DLD1 (cell line): ENCODE data around the gene IKBKE.

Experiments used
- in situ Hi-C: cut with HindIII; loops from 2 replicates; pipeline ENCODE4 v1.10.0; 2017; ENCODE audit warnings: low sequenced_read_pairs

The IKBKE gene

DNA sequence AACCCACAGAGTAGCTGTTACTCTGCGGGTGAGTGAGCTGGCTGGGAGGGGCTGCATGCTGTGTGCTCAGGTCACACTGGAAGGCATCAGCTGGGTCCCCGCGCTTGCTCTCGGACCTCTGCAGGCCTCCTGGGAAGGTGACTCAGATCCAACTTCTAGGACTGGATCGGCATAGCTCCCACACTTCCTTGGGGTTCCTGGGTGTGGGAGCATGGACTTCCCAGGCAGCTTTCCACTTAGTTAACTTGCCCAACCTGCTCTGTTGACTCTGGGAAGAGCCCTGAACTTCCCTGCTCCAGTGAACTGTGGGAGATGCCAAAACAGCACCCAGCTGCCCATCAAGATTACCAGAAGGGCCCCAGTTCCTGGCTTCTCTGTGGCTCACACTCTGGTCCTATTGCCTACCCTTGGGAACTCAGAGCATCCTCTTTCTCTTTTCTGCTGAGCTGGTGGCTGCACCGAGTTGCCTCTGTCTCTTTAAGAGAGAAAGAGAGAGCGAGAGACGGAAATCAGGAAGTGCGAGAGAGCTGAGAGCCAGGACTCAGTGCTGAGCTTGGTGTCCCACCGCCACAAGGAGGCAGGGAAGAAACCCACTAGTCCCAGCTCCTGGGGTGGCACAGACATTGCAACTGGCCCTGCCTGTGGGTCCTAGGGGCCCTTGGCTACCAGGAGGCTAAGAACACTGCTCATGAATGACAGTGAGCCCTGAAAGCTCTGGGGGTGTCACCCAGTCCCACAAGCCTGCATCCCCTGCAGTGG is at the start of gene IKBKE:
Gene IKBKE (plus strand): TSS at position 544 of the 759 bp plus-strand sequence. CDS start 2,752 bp downstream, outside the sequence.
- in situ Hi-C loops: no loop called here

DNA sequence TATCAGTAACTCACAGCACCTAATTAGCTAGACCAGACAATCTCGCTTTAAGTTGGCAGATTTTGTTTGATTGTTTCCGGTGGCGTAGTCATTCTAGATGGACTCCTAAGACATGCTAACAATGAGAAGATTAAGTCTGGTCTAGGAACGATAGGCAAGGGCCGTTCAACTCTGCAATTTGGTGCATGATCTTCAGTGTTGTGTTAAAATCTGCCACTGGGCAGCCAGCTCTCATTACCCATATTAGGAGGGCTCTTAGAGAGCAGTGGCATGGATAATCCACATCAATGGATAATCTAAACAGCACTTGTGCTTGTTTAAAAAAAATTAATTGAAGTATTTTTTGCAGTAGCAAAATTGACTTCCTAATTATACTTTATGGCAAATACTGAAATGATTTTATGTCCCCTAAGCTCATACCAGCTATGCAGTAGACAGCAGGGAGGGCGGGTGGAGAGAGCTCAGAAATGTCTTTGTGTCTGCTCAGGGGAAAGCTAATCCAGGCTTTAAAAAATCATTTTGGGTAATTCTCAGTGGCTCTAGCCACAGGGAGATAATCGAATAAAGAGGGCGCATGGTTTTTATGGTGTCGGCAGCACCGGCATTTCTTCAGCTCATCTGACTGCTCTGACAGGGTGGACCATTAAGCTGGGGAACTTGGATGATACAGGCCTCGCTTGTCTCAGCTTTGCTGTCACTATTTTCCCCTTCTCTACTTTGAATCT is 48.5 kb upstream of the IKBKE start:
- in situ Hi-C loops: no loop called here

DNA sequence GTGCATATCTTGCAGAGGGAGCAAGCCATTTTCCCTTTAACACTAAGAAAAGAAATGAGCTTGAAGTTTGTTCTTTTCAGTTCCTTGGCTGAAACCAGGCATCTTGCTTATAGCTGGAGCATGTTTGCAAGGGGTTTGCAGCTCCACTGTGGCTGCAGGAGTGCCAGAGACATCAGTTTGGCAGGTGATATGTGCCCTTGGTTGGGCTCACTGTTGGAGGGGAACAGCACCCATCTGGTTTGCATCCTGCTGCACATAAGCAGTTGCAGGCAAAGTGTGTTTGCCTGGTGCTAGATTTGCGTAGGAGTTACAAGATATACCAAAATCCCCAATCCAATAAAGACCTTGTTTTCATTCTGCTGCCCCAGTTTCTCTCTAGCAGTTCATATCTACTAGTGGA is 47.8 kb upstream of the IKBKE start:
- in situ Hi-C loops: no loop called here

DNA sequence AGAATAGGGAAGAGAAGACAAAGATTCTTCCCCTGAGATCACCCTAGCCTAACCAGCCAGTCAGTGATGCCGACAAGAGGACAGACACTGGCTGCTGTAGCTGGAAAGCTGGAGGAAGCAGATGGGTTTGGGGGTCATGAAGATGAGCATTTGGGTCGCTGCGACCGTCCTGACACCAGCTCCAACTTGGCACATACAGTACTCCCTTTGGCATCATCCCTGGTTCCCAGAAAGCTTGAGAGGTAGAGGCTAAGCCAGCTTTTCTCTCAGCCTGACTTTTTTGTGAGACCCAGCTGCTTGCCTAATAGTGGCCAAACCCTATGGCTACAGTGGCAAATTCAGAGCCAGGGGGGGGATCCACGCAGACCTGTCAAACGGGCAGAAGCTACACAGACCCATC is 43.0 kb upstream of the IKBKE start:
- in situ Hi-C loops: no loop called here

DNA sequence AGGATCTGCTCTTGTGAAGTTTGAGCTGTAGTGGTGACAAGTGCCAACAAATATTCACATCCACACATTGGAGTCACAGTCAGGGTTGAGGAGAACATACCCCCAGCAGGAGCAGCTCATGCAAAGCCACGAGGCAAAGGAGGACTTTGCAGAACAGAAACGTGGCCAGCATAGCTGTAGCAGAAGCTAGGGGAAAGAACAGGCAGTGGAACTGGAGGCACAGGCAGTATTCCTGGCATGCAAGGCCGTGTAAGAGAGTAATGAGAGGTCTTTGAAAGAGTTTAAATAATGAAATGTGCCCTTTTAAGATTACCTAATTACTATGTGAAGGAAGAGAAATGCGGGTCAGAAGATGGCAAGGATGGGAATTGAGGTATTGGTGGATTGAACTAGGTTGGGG is 40.9 kb upstream of the IKBKE start:
- in situ Hi-C loops: no loop called here

DNA sequence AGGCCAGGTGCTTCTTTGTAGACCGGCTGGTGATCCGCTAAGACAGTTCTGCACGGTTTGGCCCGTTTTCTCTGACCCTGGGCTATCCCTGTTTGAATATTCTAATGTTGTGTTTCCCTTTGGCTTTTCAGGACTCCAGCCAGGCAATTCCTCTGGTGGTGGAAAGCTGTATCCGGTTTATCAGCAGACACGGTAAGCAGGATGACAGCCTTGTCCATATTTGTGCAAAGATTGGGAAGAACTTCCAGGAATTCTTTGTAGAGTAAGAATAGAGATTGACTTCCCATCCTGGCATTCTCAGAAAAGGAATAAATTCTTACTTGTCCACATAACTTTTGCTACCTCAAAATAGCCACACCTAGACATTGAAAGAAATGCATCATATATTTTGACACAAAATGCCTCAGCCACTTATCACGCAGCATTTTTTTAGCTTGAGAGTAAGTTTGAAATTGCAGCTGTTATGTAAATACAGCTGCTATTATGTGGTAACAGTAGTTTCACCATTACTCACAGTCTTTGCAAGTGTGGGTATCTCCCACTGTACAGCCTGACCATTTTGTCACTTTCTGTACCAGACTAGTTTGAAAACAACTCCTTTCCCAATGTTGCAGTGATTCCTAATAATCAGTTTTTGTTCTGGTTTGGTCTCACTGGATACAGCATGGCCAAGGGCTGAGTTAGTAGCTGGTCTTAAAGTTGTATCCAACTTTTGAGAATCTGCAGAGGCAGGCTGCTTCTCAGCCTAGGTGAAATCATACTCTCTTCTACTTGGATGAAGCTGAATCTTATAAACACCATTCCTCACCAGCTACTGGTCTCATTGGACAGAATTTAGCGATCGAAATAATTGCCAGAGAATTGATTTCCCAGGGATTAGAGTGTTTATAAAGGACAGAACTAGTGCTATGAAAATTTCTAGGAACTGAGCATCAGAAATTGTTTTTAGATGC is 40.0 kb upstream of the IKBKE start:
- in situ Hi-C loops: no loop called here

DNA sequence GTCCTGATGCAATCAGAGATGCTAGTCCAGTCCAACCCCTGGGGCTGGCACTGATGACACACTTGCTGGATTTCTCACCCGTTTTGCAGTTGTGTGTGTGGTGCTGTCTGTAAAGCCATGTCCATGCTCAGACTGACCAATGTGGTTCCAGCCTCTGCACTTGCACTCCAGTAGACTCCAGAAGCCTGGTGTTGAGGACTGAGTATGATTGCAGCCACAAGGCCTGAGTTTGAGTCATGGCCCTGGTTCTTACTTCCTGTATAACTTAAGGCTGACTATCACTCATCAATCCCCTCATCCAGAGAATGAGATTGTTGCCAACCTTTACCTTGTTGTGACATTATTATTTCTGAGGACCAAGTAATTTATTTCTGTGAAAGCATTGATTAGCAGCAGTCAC is 34.8 kb upstream of the IKBKE start:
- in situ Hi-C loops: no loop called here

DNA sequence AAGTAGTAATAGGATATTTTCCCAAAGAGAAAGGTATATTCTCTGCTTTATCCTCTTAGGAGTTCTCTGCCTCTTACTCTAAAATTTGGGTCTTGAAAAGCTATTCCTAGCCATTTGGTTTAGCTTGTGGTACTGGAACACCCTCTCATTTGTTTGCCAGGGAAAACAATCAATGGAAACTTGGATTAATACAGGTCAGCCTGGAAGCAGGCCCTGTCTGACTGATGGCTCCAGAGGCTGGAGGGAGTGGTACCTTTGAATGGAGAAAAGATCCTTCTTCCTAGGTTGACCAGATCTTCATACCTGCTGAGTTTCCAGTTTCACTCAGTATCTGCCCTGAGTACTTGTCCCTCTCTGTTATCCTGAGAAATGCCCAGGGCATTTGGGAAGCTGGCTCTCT is 31.7 kb upstream of the IKBKE start:
- in situ Hi-C loops: no loop called here

DNA sequence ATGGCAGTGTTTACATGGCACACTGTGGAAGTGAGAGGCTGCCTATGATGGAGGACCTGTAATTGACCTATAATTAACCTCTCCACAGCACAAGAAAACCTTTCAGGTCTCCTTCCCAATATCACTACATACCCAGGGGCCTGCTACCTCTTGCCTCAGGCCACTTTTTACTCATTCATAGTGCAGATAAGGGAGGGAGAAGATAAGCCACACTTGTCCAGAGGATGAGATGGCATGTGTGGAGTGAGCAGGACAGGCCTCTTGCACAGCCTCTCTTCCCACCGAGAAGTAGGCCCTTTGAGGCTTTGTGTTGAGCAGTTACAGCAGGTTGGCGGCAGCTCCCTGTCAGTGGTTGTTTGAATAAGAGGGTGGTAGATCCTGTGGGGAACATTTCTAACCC is 31.1 kb upstream of the IKBKE start:
- in situ Hi-C loops: no loop called here

DNA sequence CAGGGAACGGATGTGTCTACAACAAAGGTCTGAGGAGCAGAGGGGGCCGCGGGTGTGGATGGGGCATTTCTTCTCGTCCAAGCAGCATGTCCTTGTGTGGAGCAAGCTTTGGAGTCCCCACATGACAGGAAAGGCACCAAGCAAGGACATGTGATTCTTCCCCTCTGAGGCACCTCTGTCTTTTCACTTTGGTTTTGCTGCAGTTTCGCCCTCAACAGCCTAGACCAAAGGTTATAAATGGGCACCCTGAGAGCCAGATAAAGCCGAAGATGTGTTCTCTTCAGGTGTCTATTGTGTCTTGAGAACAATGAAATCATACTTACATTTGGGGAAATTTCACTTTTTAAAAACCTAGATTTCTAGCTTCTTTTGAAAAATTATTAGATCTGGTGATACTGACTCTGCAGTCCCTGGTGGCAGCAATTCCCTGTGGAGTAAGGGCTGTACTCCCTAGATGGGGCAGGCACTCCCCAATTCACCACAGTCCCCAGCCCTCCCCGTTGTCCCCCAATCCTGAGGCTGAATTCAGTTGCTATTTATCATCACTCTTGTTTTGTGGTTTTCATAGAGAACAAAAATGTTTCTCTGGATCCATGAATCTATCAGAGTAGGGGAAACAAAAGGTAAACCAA is 28.8 kb upstream of the IKBKE start:
- in situ Hi-C loops: no loop called here

DNA sequence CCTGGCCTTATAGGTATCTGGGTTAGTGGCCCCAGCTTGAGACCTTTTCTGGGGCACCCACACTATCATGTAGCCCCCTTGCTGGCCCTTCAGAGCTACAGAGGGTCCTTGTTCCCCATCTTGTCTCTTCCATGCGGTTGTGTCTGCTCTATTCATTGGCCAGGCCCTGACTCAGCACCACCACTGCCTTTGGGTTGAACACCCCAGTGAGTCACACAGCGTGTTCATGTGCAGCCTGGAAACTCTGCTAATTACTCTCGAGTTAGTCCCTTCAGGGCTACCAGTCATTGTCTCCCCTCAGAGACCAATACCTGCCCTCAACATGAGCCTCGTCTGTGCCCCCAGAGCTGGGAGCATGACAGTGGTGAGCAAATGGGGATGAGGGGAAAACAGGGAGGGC is 28.2 kb upstream of the IKBKE start:
- in situ Hi-C loops: no loop called here

DNA sequence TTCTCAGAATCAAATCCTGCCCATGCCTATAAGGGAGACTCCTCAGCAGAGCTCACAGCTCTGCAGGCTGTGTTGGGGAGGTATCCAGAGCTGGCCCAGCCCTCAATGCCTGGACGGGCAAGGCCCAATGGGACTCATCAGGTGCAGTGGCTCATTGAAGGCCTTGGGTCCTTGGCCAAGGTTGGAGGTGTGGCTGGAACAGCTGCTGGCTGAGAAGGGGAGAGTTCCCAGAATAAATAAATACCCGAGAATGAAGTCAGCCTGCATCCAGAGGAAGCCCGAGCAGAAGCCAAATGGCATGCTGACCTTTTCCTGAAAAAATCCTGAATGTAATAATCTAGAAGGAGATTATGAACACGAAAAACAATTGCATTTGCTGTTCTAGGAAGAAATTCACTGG is 25.2 kb upstream of the IKBKE start:
- in situ Hi-C loops: no loop called here

DNA sequence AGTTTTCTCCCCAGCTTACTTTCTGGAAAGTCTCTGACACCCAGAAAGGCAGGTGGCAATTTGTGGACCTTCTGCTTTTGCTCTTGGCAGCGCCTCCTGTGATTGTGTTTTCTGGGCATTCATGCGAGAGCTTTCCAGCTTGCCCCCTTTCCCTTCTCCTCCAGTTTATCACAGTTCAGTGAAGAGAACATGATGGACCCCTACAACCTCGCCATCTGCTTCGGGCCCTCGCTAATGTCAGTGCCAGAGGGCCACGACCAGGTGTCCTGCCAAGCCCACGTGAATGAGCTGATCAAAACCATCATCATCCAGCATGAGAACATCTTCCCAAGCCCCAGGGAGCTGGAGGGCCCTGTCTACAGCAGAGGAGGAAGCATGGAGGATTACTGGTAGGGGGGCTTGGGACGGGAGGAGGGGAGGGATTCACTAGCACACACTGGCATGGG is 24.3 kb upstream of the IKBKE start:
- in situ Hi-C loops: no loop called here

DNA sequence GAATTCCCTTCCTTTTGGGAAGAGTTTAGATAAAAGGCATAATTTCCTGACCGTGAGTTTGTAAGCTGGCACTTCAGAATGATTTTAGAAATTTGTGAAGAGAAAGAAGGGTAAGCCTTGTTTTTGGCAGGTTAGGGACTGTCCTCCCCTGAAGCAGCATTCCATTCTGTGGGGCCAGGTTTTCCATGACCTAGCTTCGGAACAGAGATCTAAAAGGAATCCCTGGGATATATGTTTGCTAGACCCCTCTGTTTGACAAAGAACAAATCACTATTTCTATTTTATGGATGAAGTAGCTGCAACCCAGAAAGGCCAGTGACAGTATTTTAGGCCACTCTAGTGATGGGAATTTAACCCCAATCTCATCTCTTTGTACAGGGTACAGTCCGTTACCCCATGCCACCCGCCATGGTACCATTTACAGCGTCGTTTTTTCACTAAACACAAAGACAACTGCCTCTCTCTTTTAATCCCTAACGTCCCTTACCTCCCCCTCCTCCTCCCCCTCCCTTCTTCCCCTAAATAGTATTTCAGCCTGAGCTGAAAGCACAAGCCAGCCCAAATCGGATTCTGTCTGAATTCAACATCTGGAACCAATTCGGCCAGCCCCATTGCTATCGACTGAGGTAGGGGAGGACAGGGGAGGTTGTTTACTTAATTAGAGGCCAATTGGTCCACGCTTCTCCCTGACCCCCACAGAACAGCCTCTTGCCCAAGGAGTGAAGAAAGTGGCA is 23.4 kb upstream of the IKBKE start:
- in situ Hi-C loops: no loop called here

DNA sequence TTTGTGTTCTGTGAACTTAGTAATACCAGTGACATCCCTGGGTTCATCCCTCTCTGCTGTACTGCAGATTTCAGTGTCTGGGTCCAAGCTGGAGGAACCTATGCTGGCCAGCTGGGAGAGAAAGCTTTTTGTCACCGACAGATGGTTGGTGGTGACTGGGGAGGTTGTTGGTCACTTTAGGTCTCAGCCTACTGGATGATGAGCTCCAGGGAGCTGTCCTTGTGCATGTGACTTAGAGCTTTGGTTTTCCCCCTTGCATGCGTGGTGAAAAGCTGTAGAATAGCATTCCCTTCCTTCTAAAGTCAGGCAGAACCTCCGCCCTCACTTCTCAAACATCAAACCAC is 22.9 kb upstream of the IKBKE start:
- in situ Hi-C loops: no loop called here

DNA sequence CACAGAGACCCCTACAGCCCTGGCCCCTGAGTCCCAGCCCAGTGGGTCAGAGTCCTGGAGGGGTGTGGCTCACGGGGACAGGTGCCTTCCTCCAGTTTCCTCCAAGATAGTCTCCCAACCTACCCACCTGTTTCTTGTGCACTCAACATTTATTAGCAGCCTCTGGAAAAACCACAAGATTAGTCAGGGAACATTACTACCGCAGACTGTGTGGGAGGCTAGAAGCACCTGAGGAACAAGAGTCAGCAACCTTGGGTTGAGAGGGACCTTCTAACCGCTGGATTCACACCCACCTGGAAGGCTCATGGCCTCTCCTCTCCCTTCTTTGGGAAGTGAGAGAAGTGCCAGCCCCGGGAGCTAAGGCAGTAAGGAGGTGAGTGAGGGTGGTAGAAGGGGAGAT is 22.5 kb upstream of the IKBKE start:
- in situ Hi-C loops: no loop called here

DNA sequence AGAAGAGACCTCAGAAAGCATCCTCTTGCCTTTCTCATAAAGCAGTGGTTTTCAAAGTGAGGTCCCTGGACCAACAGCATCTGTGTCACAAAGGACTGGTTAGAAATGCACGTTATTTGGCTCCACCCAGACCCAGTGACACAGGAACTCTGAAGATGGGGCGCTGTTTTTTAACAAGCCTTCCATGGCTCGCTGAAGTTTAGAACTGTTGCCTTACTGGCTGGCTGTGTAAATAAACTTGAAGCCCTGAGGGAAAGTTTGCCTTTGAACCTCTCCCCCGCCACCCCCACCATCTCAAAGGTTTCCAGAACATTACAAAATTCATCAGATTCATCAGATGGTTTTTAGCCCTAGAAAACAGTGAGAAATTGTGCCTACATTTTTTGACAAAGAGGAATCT is 21.8 kb upstream of the IKBKE start:
- in situ Hi-C loops: no loop called here

DNA sequence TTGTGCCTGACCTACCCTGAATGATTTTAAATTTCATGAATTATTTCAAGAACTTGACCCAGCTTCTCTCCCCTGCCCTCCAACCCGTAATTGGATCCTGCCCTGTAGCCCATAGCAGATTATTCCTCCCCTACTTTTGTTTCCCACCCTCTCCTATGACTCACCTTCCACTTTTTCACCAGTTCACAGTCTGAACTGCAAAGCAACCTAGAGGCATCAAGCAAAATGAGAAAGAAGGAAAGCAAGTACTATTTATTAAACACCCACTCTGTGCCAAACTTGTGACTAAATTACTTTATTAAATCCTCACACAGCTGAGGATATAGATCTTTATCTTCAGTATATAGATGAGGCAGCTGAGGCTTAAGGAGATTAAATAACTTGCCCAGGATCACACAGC is 20.7 kb upstream of the IKBKE start:
- in situ Hi-C loops: no loop called here

DNA sequence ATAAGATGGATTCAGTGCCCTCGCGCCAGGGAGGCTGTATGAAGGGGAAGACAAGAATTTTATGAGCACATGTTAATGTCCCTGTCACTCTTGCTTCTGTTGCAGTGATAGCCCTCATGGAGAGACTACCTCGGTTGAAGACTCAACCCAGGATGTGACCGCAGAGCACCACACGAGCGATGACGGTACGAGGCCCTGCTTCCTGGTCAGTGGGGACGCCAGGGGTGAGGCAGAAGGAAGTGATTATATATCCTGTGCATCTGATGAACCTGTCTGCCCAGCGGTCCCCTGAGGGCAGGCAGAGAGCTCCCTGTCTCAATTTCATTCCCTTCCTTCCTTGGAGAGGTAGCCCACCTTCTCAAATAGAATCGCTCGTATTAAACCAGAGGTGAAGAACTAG is 20.0 kb upstream of the IKBKE start:
- in situ Hi-C loops: no loop called here

DNA sequence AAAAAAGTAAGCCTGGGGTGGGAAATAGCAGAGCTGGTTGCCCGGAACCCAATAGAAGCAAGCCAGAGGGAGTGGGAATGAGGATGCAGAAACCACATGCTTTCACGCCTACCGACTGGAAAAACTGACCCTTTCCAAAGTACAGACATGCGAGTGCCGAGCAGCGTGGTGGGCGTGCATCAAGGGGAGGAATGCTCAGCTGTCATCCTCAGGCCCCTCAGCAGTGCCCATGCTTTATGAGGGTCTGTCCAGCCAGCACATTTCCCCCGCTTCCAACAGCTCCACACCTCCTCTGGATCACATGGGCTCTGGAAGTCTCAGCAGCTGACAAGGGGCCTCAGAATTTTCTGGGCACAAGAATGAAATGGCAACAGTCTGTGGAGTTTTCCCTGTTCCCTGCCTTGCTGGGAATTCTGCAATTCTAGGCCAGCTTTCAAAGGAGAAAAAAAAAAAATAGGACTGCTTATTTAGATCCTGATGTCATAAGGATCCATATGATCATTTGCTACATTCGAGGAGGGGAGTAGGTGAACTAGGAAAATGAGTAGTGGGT is 19.1 kb upstream of the IKBKE start:
- in situ Hi-C loops: no loop called here
